ENCODE results near the gene ATOH8. TPM values are rescaled to one million over a fixed set of nuclear protein-coding genes. Genes with fewer than 3 reads are reported as not detected.

The ATOH8 gene
- total RNA-seq, 1 donor from 2014 or later: 9.0 TPM

- H3K27ac Mint-ChIP-seq (ENCODE audit: unreplicated experiment): no peak overlapping the region
- H3K27me3 Mint-ChIP-seq (ENCODE audit: unreplicated experiment): no peaks in the 10 kb centered on the region
- H3K4me3 Mint-ChIP-seq (ENCODE audit: unreplicated experiment): no peak overlapping the region
- no peak for DNase-seq
- H3K4me1 Mint-ChIP-seq (ENCODE audit: low read depth, unreplicated experiment): no peaks in the 10 kb centered on the region
- peaks cover 1% of the 10 kb centered on the region for H3K9me3 Mint-ChIP-seq (ENCODE audit: unreplicated experiment)
- TF ChIP-seq, protein P1, sequence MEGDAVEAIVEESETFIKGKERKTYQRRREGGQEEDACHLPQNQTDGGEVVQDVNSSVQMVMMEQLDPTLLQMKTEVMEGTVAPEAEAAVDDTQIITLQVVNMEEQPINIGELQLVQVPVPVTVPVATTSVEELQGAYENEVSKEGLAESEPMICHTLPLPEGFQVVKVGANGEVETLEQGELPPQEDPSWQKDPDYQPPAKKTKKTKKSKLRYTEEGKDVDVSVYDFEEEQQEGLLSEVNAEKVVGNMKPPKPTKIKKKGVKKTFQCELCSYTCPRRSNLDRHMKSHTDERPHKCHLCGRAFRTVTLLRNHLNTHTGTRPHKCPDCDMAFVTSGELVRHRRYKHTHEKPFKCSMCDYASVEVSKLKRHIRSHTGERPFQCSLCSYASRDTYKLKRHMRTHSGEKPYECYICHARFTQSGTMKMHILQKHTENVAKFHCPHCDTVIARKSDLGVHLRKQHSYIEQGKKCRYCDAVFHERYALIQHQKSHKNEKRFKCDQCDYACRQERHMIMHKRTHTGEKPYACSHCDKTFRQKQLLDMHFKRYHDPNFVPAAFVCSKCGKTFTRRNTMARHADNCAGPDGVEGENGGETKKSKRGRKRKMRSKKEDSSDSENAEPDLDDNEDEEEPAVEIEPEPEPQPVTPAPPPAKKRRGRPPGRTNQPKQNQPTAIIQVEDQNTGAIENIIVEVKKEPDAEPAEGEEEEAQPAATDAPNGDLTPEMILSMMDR (IDR thresholded peaks at IDR 0.05; ENCODE audit: partially characterized antibody, unreplicated experiment): no peak
- H3K36me3 Mint-ChIP-seq (ENCODE audit: unreplicated experiment): no peaks in the 10 kb centered on the region
Measured at GRCh38 chr2:85710687-85711577, 42.9 kb upstream of the ATOH8 start.

DNA sequence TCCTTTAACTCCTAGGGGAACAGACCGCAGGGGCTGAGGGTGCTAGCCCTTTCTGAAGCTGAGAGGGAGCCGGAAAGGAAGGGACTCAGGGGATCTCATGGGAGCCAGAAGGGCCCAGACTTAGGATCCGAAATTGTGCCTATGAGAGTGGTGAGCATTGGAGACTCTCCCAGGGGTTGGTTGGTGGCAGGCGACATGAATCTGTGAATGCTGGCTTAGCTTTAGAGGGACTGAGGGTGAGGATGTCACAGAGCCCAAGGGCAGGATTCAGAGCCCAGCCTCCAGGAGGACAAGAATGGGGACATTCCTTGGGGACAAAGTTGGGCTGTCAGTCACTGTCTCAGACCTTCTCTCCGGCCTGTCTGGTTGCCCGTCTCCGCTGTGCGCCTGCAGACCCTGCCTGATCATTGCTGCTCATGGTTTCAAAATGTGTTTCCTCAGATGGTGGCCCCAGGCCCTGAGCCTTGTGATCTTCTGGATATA, 42.2 kb upstream of the ATOH8 start:
- no peaks in the 10 kb centered on the region for H3K27me3 Mint-ChIP-seq (ENCODE audit: unreplicated experiment)
- no peak overlapping the region for H3K4me3 Mint-ChIP-seq (ENCODE audit: unreplicated experiment)
- H3K36me3 Mint-ChIP-seq (ENCODE audit: unreplicated experiment): no peaks in the 10 kb centered on the region
- H3K4me1 Mint-ChIP-seq (ENCODE audit: low read depth, unreplicated experiment): no peaks in the 10 kb centered on the region
- peaks cover 1% of the 10 kb centered on the region for H3K9me3 Mint-ChIP-seq (ENCODE audit: unreplicated experiment)
- TF ChIP-seq, protein P1 (IDR thresholded peaks at IDR 0.05; ENCODE audit: partially characterized antibody, unreplicated experiment): no peak
- DNase-seq: no peak
- H3K27ac Mint-ChIP-seq (ENCODE audit: unreplicated experiment): no peak overlapping the region

DNA sequence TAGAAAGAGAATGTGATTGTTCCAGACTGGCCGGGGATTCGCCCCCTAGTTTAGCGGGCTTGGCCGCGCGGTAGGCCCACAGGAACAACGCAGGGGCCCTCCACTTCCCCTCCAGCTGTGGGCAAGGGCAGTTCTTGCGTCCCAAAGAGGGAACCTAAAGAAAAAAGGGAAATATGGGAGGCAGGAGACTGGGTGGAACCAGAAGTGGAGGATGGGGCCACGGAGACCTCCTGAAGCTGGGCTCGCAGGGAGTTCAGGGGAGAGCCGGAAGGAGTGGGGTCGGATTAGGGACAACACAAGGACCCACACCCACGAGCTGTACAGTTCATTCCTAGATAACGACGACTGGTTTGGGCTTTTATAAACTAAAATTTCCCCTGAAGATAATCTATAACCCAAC, 41.5 kb upstream of the ATOH8 start:
- Mint-ChIP-seq H3K9me3 (ENCODE audit: unreplicated experiment) (peaks cover 1% of the 10 kb centered on the region), H3K27me3 (ENCODE audit: unreplicated experiment) (no peaks in the 10 kb centered on the region), H3K4me1 (ENCODE audit: low read depth, unreplicated experiment) (peaks cover under 1% of the 10 kb centered on the region), H3K27ac (ENCODE audit: unreplicated experiment) (no peak overlapping the region), H3K4me3 (ENCODE audit: unreplicated experiment) (no peak overlapping the region), H3K36me3 (ENCODE audit: unreplicated experiment) (no peaks in the 10 kb centered on the region)
- TF ChIP-seq, protein P1 (IDR thresholded peaks at IDR 0.05; ENCODE audit: partially characterized antibody, unreplicated experiment): no peak
- no peak for DNase-seq

GRCh38 chr2:85712849-85713612, 40.8 kb upstream of the ATOH8 start:
- Mint-ChIP-seq H3K27ac (ENCODE audit: unreplicated experiment) (no peak overlapping the region), H3K27me3 (ENCODE audit: unreplicated experiment) (peaks cover 1% of the 10 kb centered on the region)

More at GRCh38 chr2:85712849-85713612, 40.8 kb upstream of the ATOH8 start:
- TF ChIP-seq, protein P1 (IDR thresholded peaks at IDR 0.05; ENCODE audit: partially characterized antibody, unreplicated experiment): no peak
- no peaks in the 10 kb centered on the region for H3K36me3 Mint-ChIP-seq (ENCODE audit: unreplicated experiment)
- DNase-seq: no peak
- peaks cover 4% of the 10 kb centered on the region for H3K4me1 Mint-ChIP-seq (ENCODE audit: low read depth, unreplicated experiment)
- peaks cover 1% of the 10 kb centered on the region for H3K9me3 Mint-ChIP-seq (ENCODE audit: unreplicated experiment)
- no peak overlapping the region for H3K4me3 Mint-ChIP-seq (ENCODE audit: unreplicated experiment)

Data from glutamatergic neuron (in vitro differentiated cells).